Ramos (cell line): ENCODE measurements around the gene PCDHB2.
"Not testable (repeated sequence)": the region's sequence is repeated elsewhere in the genome, so short reads cannot be mapped to it uniquely, and the experiment has no call there.

Experiments
- in situ Hi-C: fragments of 300-500 bp; cut with MboI; formaldehyde crosslinking; loops from one replicate; pipeline ENCODE4 v1.14.3; 2022; ENCODE audit warnings: low sequenced_read_pairs; ENCODE audit not compliant: unreplicated experiment

The PCDHB2 gene

GRCh38 chr5:141135030-141135717, 40.8 kb downstream of the PCDHB2 start, which contains the start of gene PCDHB5:
PCDHB5 (plus strand) TSS chr5:141135206; CDS start chr5:141135435, 229 bp downstream.
- in situ Hi-C loops: no loop called here

- in situ Hi-C loops: no loop called here
These were observed 41.4 kb downstream of the PCDHB2 start for GRCh38 chr5:141135718-141136266.

GRCh38 chr5:141137346-141137745, 42.9 kb downstream of the PCDHB2 start:
- in situ Hi-C loops: not testable (repeated sequence)
